ENCODE results near the gene TMEM9B. TPM values are rescaled to one million over a fixed set of nuclear protein-coding genes. Genes with fewer than 3 reads are reported as not detected.

TMEM9B gene
- total RNA-seq, 1 donor from 2014 or later, result 31.3 TPM

Other genes starting within 250 kb of the TMEM9B start
- gene AKIP1, start 53.3 kb downstream of the TMEM9B start, total RNA-seq, result 20.4 and 23.5 TPM in 2 replicates
- not detected in 2 replicates for gene C11orf16, start 31.5 kb downstream of the TMEM9B start, total RNA-seq
- gene ASCL3, start 21.4 kb downstream of the TMEM9B start, total RNA-seq, result not detected in 2 replicates
- 4.0 and 15.6 TPM in 2 replicates for gene NRIP3, start 39.6 kb upstream of the TMEM9B start, total RNA-seq
- gene SCUBE2, start 127.2 kb upstream of the TMEM9B start, total RNA-seq, result 0.73 and 0.74 TPM in 2 replicates